HEK293T (cell line): Measurements from ENCODE around the gene RBM20.

Source experiments
- HDGF ChIP-seq: fragments of 450-650 bp; IDR thresholded peaks from 2 replicates; pipeline ENCODE4 v1.6.1; 2017; ENCODE audit warnings: antibody characterized with exemption, borderline replicate concordance
- SP1 ChIP-seq: fragments of 450-650 bp; IDR thresholded peaks from 2 replicates; pipeline ENCODE4 v1.6.1; 2017

- TF ChIP-seq SP1 (no peak), HDGF (no peak)
These were observed 56.9 kb downstream of the RBM20 start for GRCh38 chr10:110700947-110701616.
